HCT116 (cell line): ENCODE measurements around the gene METTL15.

ENCODE experiments used
- CEBPB ChIP-seq: IDR thresholded peaks from 2 replicates; pipeline ENCODE4 v1.6.1; 2012; ENCODE audit warnings: low read depth
- CTCF ChIP-seq, 3 experiments: fragments of 200-600 bp in 1 of 3; sonication (generic) in 1 of 3; IDR thresholded peaks in 2 of 3; conservative IDR thresholded peaks in 1 of 3; 2 replicates each; pipeline ENCODE4 v1.5.1; 2012 to 2017; ENCODE audit warnings: low read depth in 2 of 3, low read length in 2 of 3, antibody characterized with exemption in 1 of 3, borderline replicate concordance in 1 of 3, control low read depth in 1 of 3, mild to moderate bottlenecking in 1 of 3, mixed read lengths in 1 of 3, mixed run types in 1 of 3, moderate library complexity in 1 of 3; ENCODE audit not compliant: insufficient read depth in 1 of 3
- EGR1 ChIP-seq: IDR thresholded peaks from 2 replicates; pipeline ENCODE4 v1.6.1; 2012; ENCODE audit warnings: low read depth
- EZH2 ChIP-seq: fragments of 200-600 bp; sonication (generic); IDR thresholded peaks from 2 replicates; pipeline ENCODE4 v1.6.1; 2017; ENCODE audit warnings: antibody characterized with exemption, mixed run types
- JUND ChIP-seq: IDR thresholded peaks from 2 replicates; pipeline ENCODE4 v1.6.1; 2012
- MAX ChIP-seq: IDR thresholded peaks from 2 replicates; pipeline ENCODE4 v1.6.1; 2012
- POLR2A ChIP-seq: IDR thresholded peaks from 2 replicates; pipeline ENCODE4 v1.7.0; 2011; ENCODE audit warnings: borderline replicate concordance; ENCODE audit not compliant: insufficient read depth, insufficient read length; ENCODE audit errors: extremely low read depth
- POLR2AphosphoS5 ChIP-seq: IDR thresholded peaks from 2 replicates; pipeline ENCODE4 v1.6.1; 2011; ENCODE audit warnings: mild to moderate bottlenecking, low read depth, low read length, moderate library complexity
- RAD21 ChIP-seq: IDR thresholded peaks from 2 replicates; pipeline ENCODE4 v1.6.1; 2012; ENCODE audit warnings: low read depth, mild to moderate bottlenecking
- REST ChIP-seq: IDR thresholded peaks from 2 replicates; pipeline ENCODE4 v1.6.1; 2012; ENCODE audit warnings: low read depth
- SIN3A ChIP-seq: IDR thresholded peaks from 2 replicates; pipeline ENCODE4 v1.6.1; 2012; ENCODE audit warnings: low read depth
- SP1 ChIP-seq: IDR thresholded peaks from 2 replicates; pipeline ENCODE4 v1.6.1; 2012; ENCODE audit warnings: low read depth
- SRF ChIP-seq: IDR thresholded peaks from 2 replicates; pipeline ENCODE4 v1.6.1; 2012; ENCODE audit warnings: low read depth
- YY1 ChIP-seq: IDR thresholded peaks from 2 replicates; pipeline ENCODE4 v1.6.1; 2011; ENCODE audit warnings: low read length, low read depth, moderate library complexity, mild to moderate bottlenecking; ENCODE audit not compliant: insufficient replicate concordance; ENCODE audit errors: extremely low read depth

GRCh38 chr11:28338371-28338770 is 230.2 kb downstream of the METTL15 start:
- TF ChIP-seq POLR2A = no peak
- no peak for TF ChIP-seq CEBPB
- no peak for TF ChIP-seq CTCF (IDR thresholded peaks at IDR 0.05 in 2 of 3, conservative IDR thresholded peaks at IDR 0.05 in 1 of 3; ENCODE audit: borderline replicate concordance in 1 of 3, insufficient read depth in 1 of 3, low read depth in 2 of 3, low read length in 2 of 3)
- TF ChIP-seq MAX = no peak
- TF ChIP-seq SIN3A = no peak
- TF ChIP-seq POLR2AphosphoS5 = no peak
- TF ChIP-seq RAD21 = no peak
- TF ChIP-seq REST = no peak
- no peak for TF ChIP-seq SP1
- TF ChIP-seq EZH2 = no peak
- TF ChIP-seq EGR1 = no peak
- TF ChIP-seq JUND = no peak
- TF ChIP-seq YY1 = no peak
- TF ChIP-seq SRF = no peak
